GM12878 (cell line): Measurements from ENCODE around the gene LMTK2. TPM values are rescaled to one million over a fixed set of nuclear protein-coding genes. Genes with fewer than 3 reads are reported as not detected.

Experiments used
- ATAC-seq: fragments of 200-7000 bp; cut with Tn5 transposase; 3 replicates; pipeline ENCODE4 v1.9.1; 2020; ENCODE audit warnings: mild to moderate bottlenecking, moderate library complexity
- BruUV-seq: library from RNA; stranded (reverse); fragments of 400-500 nt; replicated peaks from 2 replicates; lab custom pipeline; 2021; lab: Mats Ljungman, UMichigan
- CTCF ChIA-PET: fragments of 300-600 bp; sonication (Branson Sonifier 250); formaldehyde crosslinking; extraction: SDS; loops from one replicate; lab custom pipeline; 2021; ENCODE audit warnings: inconsistent platforms; lab: Yijun Ruan, JAX
- POLR2A ChIA-PET: fragments of 350-600 bp; formaldehyde crosslinking; extraction: SDS; loops from one replicate; lab custom pipeline; 2021; ENCODE audit warnings: inconsistent platforms; lab: Charles Lee
- RAD21 ChIA-PET: fragments of 300-600 bp; sonication (Branson Sonifier 250); formaldehyde crosslinking; loops from one replicate; lab custom pipeline; 2023; ENCODE audit warnings: antibody characterized with exemption; ENCODE audit not compliant: unreplicated experiment; lab: Charles Lee
- SMC1A ChIA-PET: fragments of 300-600 bp; sonication (Branson Sonifier 250); formaldehyde crosslinking; loops from one replicate; lab custom pipeline; 2023; ENCODE audit not compliant: unreplicated experiment, uncharacterized antibody; lab: Charles Lee
- DNase-seq: peaks from one replicate; pipeline ENCODE4 v3.0.0-alpha.2; 2011; ENCODE audit warnings: low read depth, low spot score
- FAIRE-seq: peaks from 3 replicates; lab custom pipeline; 2011; peaks lifted over from hg19 to GRCh38; lab: Jason Lieb, UNC
- H2AFZ ChIP-seq: 2 replicates; pipeline ENCODE4 v1.6.0; 2011; ENCODE audit warnings: low read depth, low read length, control low read depth; ENCODE audit not compliant: control insufficient read depth
- H3K27ac ChIP-seq: 2 replicates; pipeline ENCODE4 v1.5.1; 2011; ENCODE audit warnings: control low read depth; ENCODE audit not compliant: control insufficient read depth, insufficient read depth
- H3K27me3 ChIP-seq, 2 experiments: replicated peaks in 1 of 2; 2 replicates each; pipeline versions ENCODE4 v1.6.0 to v1.6.1; 2011; ENCODE audit warnings: low read length in 1 of 2; ENCODE audit not compliant: control insufficient read depth in 2 of 2, insufficient read depth in 2 of 2
- H3K36me3 ChIP-seq, 2 experiments: 2 replicates each; pipeline ENCODE4 v1.5.1; 2011; ENCODE audit warnings: low read length in 1 of 2; ENCODE audit not compliant: control insufficient read depth in 2 of 2, insufficient read depth in 2 of 2
- H3K4me1 ChIP-seq: 2 replicates; pipeline ENCODE4 v1.6.1; 2011; ENCODE audit warnings: mild to moderate bottlenecking, low read length, moderate library complexity, mixed read lengths; ENCODE audit not compliant: control insufficient read depth, insufficient read depth
- H3K4me2 ChIP-seq: 2 replicates; pipeline ENCODE4 v1.6.0; 2011; ENCODE audit warnings: control low read depth; ENCODE audit not compliant: control insufficient read depth, insufficient read depth
- H3K4me3 ChIP-seq: fragments of 200-600 bp; sonication (generic); 2 replicates; pipeline ENCODE4 v1.5.1; 2016
- H3K79me2 ChIP-seq: 2 replicates; pipeline ENCODE4 v1.6.0; 2011; ENCODE audit warnings: low read length; ENCODE audit not compliant: control insufficient read depth, insufficient read depth
- H3K9ac ChIP-seq: 2 replicates; pipeline ENCODE4 v1.8.0; 2011; ENCODE audit warnings: low read length, control low read depth, mixed read lengths; ENCODE audit not compliant: control insufficient read depth, insufficient read depth
- H3K9me3 ChIP-seq: replicated peaks from 3 replicates; pipeline ENCODE4 v1.5.1; 2011; ENCODE audit warnings: mild to moderate bottlenecking, low read length; ENCODE audit not compliant: control insufficient read depth, insufficient read depth
- H4K20me1 ChIP-seq: 2 replicates; pipeline ENCODE4 v1.6.0; 2011; ENCODE audit not compliant: control insufficient read depth, insufficient read depth
- ATF7 ChIP-seq: fragments of 450-650 bp; IDR thresholded peaks from 2 replicates; pipeline ENCODE4 v1.6.1; 2016; ENCODE audit warnings: low read depth, mild to moderate bottlenecking
- CBX5 ChIP-seq: sonication (generic); IDR thresholded peaks from 2 replicates; pipeline ENCODE4 v1.6.1; 2016; ENCODE audit warnings: low read depth, moderate library complexity, mild to moderate bottlenecking, inconsistent platforms
- CHD1 ChIP-seq: IDR thresholded peaks from 2 replicates; pipeline ENCODE4 v1.6.1; 2012; ENCODE audit warnings: low read depth, low read length, improper control_type of control experiment
- EP300 ChIP-seq, 2 experiments: fragments of 150-350 bp in 1 of 2; IDR thresholded peaks; 2 replicates each; pipeline ENCODE4 v1.6.1; 2011 to 2012; ENCODE audit warnings: low read depth in 2 of 2, low read length in 2 of 2, borderline replicate concordance in 1 of 2, improper control_type of control experiment in 1 of 2, inconsistent platforms in 1 of 2; ENCODE audit not compliant: control insufficient read depth in 1 of 2
- FOS ChIP-seq: IDR thresholded peaks from 3 replicates; pipeline ENCODE4 v1.6.1; 2011; ENCODE audit warnings: borderline replicate concordance; ENCODE audit not compliant: insufficient read length; ENCODE audit errors: extremely low read depth
- IKZF1 ChIP-seq: fragments of 450-650 bp; conservative IDR thresholded peaks from 2 replicates; pipeline ENCODE4 v1.6.1; 2017; ENCODE audit warnings: antibody characterized with exemption, mild to moderate bottlenecking
- USF2 ChIP-seq: IDR thresholded peaks from 2 replicates; pipeline ENCODE4 v1.6.1; 2011; ENCODE audit warnings: low read depth, low read length, improper control_type of control experiment, borderline replicate concordance
- WGBS: methylation state at CpG from one replicate; pipeline ENCODE4 v1.1.6; 2016; ENCODE audit warnings: low lambda C conversion rate; ENCODE audit not compliant: insufficient replicate concordance, insufficient coverage; ENCODE audit errors: missing lambda C conversion rate; 5-methylcytosine and 5-hydroxymethylcytosine counted together
- in situ Hi-C: fragments of 300-500 bp; cut with MboI; formaldehyde crosslinking; loops from 9 replicates; pipeline ENCODE4 v1.14.3; 2018; ENCODE audit warnings: mixed read lengths
- intact Hi-C: fragments of 100-400 bp; cut with micrococcal nuclease; formaldehyde crosslinking; loops from one replicate; pipeline ENCODE4 v1.14.2; 2022; ENCODE audit not compliant: unreplicated experiment
- polyA plus RNA-seq, 11 experiments: library from polyadenylated mRNA; depleted of rRNA in 4 of 11; unstranded in 6 of 11; stranded (reverse) in 5 of 11; fragments of >200 nt; fragmentation: Nextera tagmentation in 4 of 11; fragmentation: Illumina TruSeq in 1 of 11; extraction: Ambion mirVana in 4 of 11; extraction: Trizol in 1 of 11; gene quantifications; 1 replicate in 1 of 11; 2 replicates in 10 of 11; pipeline versions ENCODE4 v1.2.1 to v1.2.3, GENCODE V29; 2011 to 2016; ENCODE audit warnings: inconsistent platforms in 2 of 11, missing spikeins in 2 of 11, low read depth in 1 of 11
- total RNA-seq, 4 experiments: library from RNA; depleted of rRNA in 3 of 4; stranded (reverse); fragments of >200 nt in 3 of 4; fragmentation: Illumina TruSeq in 1 of 4; extraction: Trizol in 1 of 4; gene quantifications; 2 replicates each; pipeline versions ENCODE4 v1.2.1 to v1.2.3, GENCODE V29; 2013 to 2021

LMTK2 gene
- total and polyA plus RNA-seq, 10 of the 15 experiments (the other 5 are each of a cell fraction or from before 2014, with no cell fraction given): 0.68 to 8.7 (median 4.6) TPM

GRCh38 chr7:98085674-98086073, 21.0 kb upstream of the LMTK2 start (continued):
- no peak for TF ChIP-seq FOS
- no peak for TF ChIP-seq CBX5

- Histone ChIP-seq H3K9ac (no peak overlapping the region), H3K36me3 (no peaks in the 10 kb centered on the region), H3K4me1 (no peaks in the 10 kb centered on the region), H3K4me2 (no peak overlapping the region), H3K27me3 (no peaks in the 10 kb centered on the region; a peak in 1 of 4 replicates), H3K79me2 (no peaks in the 10 kb centered on the region), H3K27ac (no peak overlapping the region), H2AFZ (no peak overlapping the region), H3K4me3 (no peak overlapping the region), H3K9me3 (no peaks in the 10 kb centered on the region), H4K20me1 (no peaks in the 10 kb centered on the region)
- no peak for ATAC-seq
- ChIA-PET SMC1A (no interaction called here), POLR2A (no interaction called here), CTCF (interaction anchor here (1.6 kb wide), 1 partner anchor 82 kb away, joined by 5 read pairs; no protein-coding TSS in a partner anchor), RAD21 (no interaction called here)
- TF ChIP-seq EP300 (IDR thresholded peaks at IDR 0.05; ENCODE audit: borderline replicate concordance in 1 of 2, control insufficient read depth in 1 of 2, low read depth in 2 of 2, low read length in 2 of 2) (no peak), CHD1 (no peak), ATF7 (no peak), USF2 (no peak), IKZF1 (no peak)
- 43% methylated on average over 11 of the region's 11 CpGs for WGBS
- in situ Hi-C loops: no loop called here
- FAIRE-seq: no peak
- no TSS peak for BruUV-seq
- intact Hi-C loops: no loop called here
- no peak for DNase-seq
These were observed 20.4 kb upstream of the LMTK2 start for GRCh38 chr7:98086281-98086718.
